GM10847 (cell line): ENCODE measurements around the gene STRIP2.

Experiments
- POLR2A ChIP-seq: IDR thresholded peaks from 2 replicates; pipeline ENCODE4 v1.6.1; 2011; ENCODE audit not compliant: insufficient read length; ENCODE audit errors: extremely low read depth

STRIP2 gene

GRCh38 chr7:129437190-129437589 is 3.0 kb downstream of the STRIP2 start:
- no peak for TF ChIP-seq POLR2A

- no peak for TF ChIP-seq POLR2A
Observed at GRCh38 chr7:129438281-129438838, 4.1 kb downstream of the STRIP2 start.

- no peak for TF ChIP-seq POLR2A
Observed at GRCh38 chr7:129438839-129439651, 4.8 kb downstream of the STRIP2 start.

- TF ChIP-seq POLR2A = no peak
Observed at GRCh38 chr7:129439963-129440625, 5.9 kb downstream of the STRIP2 start.

GRCh38 chr7:129443612-129444011 is 9.4 kb downstream of the STRIP2 start:
- no peak for TF ChIP-seq POLR2A

GRCh38 chr7:129450295-129450694 is 16.1 kb downstream of the STRIP2 start:
- no peak for TF ChIP-seq POLR2A

- TF ChIP-seq POLR2A = no peak
Observed at GRCh38 chr7:129452589-129453231, 18.5 kb downstream of the STRIP2 start.

- no peak for TF ChIP-seq POLR2A
Observed at GRCh38 chr7:129453510-129454248, 19.4 kb downstream of the STRIP2 start.

- no peak for TF ChIP-seq POLR2A
Observed at GRCh38 chr7:129454249-129454551, 20.0 kb downstream of the STRIP2 start.

GRCh38 chr7:129456421-129456820 is 22.2 kb downstream of the STRIP2 start:
- no peak for TF ChIP-seq POLR2A

GRCh38 chr7:129457101-129457500 is 22.9 kb downstream of the STRIP2 start:
- TF ChIP-seq POLR2A = no peak

- TF ChIP-seq POLR2A = no peak
Observed at GRCh38 chr7:129458171-129458570, 23.9 kb downstream of the STRIP2 start.

- no peak for TF ChIP-seq POLR2A
Observed at GRCh38 chr7:129461809-129462208, 27.6 kb downstream of the STRIP2 start.

- TF ChIP-seq POLR2A = no peak
Observed at GRCh38 chr7:129462420-129462819, 28.2 kb downstream of the STRIP2 start.

- TF ChIP-seq POLR2A = no peak
Observed at GRCh38 chr7:129464194-129464593, 30.0 kb downstream of the STRIP2 start.
